Stimulated activated CD4-positive, alpha-beta T cell treated with anti-CD3 and anti-CD28 coated beads, Interleukin-1b, Interleukin-23, amount 100 ng/mL, for 4 hours (primary cell): ENCODE data around the gene AUTS2.
"Not testable (repeated sequence)": the region's sequence is repeated elsewhere in the genome, so short reads cannot be mapped to it uniquely, and the experiment has no call there.

Source experiments
- DNase-seq, 2 donors: peaks; one replicate each; pipeline ENCODE4 v3.0.0-alpha.2; 2020; ENCODE audit warnings: low read depth in 2 of 2

Gene AUTS2

DNA sequence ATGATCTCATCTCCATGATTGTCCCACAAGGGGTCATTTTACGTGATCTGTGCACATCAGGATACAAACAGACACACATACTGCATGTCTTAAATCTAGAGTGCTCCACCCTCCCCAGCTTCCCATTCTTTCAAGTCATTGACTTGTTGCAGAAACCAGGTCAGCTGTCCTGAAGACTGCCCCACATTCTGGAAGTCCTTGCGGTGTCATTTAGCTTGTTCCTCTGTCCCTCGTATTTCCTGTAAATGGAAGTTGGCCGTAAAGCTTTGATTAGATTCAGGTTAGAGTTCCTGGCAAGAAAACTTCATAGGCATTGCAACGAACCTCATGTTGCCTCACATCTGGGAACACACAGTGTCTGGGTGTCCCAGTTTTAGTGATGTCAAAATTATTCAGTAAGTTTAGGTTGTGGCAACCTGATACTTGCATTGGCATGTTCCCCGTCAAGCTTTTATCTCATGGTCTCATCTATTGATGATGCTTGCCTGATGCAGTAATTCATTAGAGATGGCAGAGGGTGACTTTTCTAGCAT, 1116.3 kb downstream of the AUTS2 start:
- no peak for DNase-seq

DNA sequence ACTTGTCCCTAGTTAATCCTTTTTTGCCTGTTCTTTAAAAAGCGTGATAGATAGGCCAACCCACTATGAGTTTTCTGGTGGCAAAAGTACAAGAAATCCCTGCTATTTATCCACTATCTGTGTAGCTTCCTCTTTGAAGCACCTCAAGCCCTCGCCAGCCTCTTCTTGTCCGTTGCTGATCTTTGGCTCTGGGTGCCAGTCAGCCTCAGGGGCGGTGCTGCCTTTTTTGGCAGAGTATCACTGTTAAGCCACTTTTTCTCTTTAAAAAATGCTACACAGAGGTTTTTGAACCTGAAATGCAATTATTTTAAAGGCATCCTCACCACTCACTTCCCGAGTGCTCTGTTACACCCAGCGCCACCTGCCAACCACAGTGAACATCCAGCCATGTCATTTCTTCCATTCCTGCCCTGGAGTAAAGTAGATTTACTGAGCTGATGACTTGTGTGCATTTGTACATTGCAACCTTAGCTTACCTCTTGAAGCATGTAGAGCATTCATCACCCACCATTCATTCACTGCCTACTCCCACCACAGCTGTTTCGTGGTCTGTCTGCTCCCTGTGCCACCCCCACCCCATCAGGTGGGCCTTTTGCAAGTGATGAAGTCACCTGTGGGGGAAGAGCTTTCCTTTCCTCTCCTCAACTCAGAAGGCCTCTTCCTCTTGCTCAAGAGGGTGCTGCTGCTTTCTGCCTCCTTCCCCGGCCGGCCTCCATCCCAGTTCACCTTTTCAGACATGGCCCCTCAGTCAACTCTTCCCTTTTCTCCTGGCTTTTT, 1119.5 kb downstream of the AUTS2 start:
- DNase-seq, result no peak

DNA sequence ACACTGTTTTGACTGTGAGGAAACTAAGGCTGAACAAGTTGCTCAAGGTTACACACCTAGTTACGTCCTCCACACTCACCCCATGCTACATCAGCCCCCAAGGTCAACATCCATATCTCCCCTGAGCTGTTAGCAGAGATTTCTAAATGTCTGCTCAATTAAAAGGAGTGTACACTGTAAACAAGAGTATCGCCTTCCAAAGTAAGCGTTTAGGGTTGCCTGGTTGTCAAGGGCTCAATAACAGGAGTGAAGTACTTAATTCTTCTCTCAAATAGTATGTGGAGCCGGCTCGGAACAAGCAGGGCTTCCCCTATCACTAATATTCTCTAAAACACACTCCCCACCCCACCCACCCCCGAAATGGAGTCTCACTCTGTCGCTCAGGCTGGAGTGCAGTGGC, 1120.8 kb downstream of the AUTS2 start:
- DNase-seq, result no peak

DNA sequence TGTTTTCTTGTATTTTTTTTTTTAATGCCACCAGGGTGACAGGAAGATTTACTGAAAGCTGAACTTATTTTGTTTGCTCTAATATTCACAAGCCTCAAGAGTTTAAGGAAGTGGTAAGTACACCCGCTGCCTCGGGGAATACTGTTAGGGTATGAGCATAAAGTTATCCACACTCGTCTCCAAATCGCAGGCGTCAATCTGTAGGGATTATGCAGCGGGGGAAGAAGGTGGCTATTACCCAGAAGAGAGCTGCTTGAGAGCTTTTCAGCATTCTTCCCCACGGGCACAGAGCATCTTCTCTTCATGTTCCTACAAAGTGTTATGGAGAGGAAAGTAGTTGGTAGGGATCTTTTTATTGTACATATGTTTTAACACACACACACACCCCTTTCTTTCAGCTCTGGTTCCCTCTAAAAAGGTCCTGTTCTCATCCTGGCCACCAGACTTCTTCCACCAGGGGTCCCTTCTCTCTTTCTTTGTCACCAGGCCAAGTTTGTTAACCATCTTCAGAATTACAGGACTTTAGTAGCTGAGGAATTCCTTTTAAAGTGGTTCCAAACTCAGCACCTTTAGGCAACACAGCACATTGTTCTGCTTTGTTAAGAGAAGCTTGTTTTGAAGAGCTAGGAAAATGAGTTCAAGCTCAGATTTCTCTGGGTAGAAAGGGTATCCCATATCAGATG, 1122.1 kb downstream of the AUTS2 start:
- no peak for DNase-seq

DNA sequence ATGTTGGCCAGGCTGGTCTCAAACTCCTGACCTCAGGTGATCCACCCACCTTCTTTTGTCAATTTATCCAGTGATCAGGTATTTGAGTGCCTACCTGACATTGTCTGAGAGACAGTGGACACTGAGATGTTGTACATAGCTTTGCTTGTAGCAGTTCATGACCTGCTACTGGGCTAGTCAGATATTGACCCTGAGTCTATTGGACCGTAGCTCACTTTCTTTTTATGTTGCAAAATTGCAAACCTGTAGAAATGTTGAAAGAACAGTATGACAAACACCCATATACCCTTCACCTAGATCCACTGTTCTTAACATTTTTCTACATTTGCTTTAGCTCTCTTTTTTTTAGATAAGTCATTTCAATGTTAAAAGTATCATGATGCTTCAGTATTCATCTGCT, 1123.2 kb downstream of the AUTS2 start:
- no peak for DNase-seq

DNA sequence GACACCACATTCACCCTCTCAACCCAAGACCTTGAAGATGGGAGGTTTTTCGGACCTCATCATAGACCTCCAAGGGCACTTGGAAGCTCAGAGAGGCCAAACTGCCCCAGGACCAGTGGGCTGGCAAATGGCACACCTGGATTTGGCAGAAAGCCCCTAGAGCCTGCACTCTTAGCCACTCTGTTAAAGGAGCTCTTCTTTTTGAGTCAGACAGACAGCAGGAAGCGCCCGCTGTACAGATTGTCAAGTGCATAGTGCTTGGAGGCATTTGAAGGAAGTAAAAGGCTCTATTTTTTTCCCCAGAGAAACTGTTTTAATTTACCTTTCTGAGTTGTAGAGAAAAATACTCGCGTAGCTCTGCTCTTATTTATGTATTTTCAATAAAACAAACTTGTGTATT, 1125.1 kb downstream of the AUTS2 start:
- DNase-seq, result no peak

DNA sequence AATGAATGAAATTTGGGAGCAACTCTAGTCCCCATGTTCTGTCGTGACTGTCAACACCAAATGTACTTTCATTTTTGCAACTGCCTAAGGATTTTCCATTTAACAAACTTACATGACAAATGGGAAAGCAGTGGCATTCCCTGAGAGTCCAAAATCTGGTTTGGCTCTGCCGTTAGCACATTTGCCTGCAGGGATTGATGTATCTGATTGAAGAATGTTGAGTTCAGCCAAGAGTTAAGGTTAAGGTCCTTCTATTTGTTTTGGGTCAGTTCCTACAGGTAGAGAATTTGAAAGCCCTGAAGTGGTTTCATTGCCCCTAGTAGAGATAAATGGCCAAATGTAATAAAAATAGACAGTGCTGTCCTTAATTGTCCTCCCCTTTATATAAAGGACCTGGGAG, 1127.2 kb downstream of the AUTS2 start:
- DNase-seq, result no peak

DNA sequence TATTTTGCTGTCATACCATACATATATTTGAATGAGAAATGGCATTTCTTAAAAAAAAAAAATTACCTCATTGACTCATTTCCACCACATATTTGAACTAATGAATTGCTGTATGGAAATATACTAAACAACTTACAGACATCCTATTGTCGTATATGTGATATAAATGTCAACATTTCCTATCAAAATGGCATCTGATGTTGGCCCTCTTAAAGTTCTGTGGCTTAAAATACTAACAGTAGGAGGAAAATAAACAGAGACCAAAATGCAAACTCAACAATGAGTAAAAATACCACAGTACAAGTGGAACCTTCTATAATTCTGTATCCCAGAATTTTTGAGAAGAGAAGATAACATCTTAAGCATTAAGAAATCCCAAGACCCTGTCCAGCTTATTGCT, 1128.0 kb downstream of the AUTS2 start:
- no peak for DNase-seq

DNA sequence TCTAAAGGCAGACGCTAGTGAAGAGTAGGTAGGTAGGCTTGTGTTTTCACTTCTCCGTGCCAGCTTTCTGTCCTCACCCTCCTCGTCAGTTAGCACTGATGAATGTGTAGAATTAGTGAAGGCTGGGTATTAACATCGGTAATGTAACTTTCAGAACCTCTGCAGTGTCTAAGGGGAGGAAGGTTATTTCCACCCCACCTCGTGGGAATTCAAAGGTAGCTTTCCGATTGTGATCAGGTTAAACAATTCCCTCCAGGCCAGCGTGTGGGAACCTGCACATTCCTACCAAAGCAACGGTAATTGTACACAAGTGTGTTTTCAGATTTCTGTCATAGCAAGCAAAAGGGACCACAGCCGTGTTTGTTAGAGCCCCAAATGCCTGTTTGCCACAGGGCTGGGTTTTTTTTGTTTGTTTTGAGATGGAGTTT, 1128.7 kb downstream of the AUTS2 start:
- no peak for DNase-seq

DNA sequence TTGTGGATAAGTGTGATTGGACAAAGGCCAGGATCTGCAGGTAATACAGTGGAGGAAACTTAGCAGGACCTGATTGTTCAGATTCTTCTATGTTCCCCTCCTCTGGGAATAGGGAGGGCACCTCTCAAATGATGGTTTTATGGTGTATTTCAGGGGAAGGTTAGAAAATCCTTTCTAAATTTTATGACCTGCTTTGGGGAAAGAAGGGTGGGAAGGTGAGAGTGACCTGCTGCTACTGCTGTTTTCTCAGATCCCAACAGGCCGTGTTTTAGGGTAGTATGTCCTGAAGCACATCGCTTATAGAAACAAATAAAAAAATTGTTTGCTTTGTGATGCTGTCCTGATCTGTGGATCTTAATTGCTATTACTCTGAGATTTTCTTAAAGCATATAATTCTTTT, 1129.6 kb downstream of the AUTS2 start:
- no peak for DNase-seq

DNA sequence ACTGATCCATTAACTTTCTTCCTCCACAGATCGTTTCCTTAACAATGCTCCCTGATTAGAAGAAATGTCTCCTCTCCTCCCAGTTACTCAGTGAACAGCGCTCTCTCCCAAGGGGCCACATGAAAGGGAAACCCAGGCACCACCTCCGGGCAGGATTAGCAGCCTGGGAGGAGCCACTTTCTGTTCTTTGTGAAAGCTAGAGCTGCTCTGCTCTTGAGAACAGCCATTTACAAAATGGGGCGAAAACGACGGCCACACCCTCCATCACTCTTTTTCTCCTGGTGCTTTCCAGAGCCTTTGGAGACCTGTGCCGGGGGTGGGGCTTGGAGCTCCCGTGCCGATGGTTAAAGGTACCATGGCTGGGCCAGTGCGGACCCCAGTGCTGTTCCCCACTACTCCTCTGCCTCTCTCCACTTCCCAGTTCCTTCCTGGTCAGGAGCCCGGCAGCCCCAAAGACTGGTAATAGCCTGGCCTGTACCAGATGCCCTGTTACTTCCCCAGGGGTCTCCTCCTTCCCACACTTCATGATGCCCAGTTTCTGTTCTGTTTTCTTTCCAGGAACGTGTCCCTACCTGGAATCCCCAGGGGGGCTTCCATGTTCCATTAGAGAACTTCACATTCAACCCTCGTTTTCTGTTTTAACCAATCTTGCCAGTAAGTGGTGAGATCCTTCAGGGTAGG, 1130.7 kb downstream of the AUTS2 start:
- no peak for DNase-seq

DNA sequence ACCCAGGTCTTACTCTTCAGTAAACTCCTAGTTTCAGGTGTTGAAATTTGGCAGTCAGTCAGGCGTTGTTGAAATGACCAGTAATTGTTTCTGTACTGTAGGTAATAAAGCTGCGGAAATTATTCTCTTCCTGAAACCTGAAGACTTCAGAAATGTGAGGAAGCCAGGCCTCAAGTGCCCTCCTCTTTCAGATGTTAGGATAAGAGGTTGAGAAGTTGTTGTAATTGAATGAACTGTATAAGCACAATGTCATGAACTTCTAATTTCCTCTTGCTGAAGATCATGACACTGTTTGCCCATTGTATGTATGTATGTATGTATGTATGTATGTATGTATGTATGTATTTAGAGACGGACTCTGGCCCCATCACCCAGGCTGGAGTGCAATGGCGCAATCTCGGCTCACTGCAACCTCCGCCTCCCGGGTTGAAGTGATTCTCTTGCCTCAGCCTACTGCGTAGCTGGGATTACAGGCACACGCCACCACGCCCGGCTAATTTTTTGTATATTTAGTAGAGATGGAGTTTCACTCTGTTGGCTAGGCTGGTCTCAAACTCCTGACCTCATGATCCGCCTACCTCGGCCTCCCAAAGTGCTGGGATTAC, 1131.4 kb downstream of the AUTS2 start:
- not testable (repeated sequence) for DNase-seq

DNA sequence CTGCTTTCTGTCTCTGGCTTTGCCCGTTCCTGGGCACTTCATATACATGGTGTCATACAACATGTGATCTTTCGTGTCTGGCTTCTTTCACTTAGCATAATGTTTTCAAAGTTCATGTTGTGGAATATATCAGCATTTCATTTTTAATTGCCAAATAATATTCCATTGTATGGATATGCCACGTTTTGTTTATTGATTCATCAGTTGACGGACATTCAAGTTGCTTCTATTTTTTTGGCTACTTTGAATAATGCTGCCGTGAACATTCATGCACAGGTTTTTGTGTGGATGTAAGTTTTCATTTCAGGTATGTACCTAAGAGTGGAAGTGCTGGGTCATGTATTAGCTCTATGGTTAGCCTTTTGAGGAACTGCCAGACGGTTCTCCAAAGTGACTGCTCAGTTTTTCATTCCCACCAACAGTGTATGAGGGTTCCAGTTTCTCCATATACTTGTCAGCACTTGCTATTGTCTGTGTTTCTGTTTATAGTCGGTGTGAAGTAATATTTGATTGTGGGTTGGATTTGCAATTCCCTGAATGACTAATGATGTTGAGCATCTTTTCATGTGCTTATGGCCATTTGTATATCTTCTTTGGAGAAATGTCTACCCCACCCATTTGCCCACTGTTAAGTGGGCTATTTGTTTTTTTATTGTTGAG, 1132.3 kb downstream of the AUTS2 start:
- no peak for DNase-seq

DNA sequence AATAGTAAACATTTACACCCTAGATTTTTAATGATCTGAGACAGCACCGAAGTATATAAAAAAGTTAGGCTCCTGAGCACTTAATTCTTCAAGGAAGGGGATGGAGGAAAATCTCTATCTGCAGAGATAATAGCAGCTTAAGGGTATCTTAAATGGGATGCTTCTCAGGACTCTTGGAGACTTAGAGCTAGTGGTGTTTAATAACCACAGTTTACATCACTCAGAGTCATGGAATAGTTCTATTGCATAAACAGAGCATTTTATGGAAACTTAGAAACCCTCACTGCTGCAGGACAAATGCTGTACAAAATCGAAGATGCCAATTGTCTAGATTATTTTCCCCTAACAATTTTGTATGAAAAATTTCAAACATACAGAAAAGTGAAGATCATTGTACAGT, 1134.8 kb downstream of the AUTS2 start:
- DNase-seq, result no peak

DNA sequence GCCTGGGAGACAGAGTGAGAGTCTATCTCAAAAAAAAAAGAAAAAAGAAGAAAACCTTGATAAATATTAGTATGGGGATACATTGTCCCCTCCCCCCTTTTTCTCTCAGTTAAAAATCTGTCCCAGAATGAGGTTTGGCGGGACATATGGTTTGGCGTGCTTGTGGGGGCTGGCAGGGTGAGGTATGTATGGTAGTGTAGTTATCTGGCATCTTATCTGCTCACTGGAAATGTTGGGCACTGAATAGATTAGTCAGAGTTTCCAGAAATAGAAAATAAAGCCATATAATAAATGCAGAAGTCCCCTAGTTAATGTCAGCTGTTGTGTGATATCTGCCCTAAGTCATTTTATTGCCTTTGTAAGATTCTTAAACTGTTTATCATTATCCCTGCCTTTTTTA, 1136.1 kb downstream of the AUTS2 start:
- no peak for DNase-seq

DNA sequence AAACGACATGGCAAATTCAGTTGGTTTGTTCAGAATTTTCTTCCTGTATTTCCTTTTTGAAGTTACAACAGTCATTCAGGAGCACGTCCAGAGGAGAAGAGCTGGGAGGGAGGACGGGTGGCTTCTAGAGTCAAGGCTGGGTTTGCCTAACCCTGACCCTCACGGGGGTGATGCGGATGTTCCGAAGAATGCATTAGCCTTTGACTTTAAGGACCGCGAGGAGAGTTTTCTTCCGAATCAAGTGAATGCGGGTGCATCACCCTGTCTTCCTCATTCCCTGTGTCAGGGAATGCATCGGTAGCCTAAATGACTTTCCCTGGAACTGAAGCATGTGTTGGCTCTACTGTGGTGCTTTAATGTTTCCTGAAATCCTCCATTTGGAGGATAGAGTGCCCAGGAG, 1137.0 kb downstream of the AUTS2 start:
- DNase-seq, result no peak

DNA sequence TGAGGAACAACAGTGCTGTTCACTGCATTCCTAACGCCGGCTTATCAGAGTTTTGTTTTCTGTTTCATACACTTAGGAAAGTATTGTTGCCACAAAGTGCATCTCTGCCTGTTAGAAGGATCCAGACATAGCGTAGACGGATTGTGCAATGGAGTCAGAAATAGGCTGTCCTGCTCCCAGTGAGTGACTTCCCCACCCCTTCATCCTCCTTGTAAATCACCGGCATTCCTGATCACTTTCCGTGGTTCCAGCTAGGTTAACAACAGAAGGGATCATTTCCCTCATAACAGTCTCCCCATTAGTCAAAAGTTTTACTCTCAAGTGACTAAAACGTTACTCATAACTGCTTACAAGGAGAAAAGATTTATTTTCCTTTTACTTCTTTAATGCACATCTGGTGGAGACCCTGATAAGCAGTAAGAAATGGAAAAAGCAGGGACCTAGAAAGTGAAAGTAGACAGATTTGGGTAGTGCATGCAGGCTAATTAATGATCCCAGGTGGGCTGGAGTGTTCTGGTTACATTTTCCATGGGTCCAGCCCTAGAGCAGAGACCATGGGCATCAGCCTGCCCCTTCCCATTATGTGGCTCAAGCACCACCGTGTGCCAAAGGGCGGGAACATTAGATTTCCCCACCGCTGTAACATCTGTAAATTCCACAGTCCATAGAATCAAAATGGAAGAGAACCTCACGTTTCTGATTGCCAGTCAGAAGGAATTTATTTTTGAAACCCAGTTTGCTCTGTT, 1138.6 kb downstream of the AUTS2 start:
- no peak for DNase-seq

DNA sequence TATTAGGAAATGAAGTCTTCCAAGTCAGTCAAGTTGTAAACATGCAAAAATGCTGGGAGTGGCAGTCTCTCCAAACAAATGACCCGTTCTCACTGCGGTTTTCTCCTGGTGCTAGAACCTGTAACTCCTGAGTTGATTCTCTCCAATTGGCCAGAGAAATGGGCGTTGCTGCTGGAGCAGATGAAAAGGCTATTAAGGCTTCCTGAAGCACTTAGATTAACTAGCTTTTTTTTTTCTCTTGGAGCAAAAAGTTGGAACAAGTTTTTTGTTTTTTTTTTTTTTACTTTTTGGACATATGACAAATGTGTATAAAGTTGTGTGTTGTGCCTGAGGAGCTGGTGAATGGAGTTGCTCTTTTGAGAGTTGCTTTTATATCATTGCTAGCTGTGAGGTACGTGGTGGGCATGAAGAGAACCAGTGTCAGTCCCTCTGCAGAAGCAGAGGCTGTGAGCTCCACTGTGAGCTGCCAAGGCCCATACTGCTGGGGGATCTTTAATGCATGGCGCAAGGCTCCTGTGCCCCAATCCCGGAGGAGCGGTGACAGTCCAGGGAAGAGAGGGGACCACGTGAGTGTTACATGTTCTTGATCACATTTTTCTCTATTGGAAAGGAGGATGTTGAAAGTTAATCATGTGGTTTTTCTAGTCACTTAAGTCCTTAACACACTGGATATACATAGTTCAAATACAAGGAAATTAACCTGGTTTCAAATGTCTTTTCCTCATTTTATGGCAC, 1140.0 kb downstream of the AUTS2 start:
- no peak for DNase-seq

DNA sequence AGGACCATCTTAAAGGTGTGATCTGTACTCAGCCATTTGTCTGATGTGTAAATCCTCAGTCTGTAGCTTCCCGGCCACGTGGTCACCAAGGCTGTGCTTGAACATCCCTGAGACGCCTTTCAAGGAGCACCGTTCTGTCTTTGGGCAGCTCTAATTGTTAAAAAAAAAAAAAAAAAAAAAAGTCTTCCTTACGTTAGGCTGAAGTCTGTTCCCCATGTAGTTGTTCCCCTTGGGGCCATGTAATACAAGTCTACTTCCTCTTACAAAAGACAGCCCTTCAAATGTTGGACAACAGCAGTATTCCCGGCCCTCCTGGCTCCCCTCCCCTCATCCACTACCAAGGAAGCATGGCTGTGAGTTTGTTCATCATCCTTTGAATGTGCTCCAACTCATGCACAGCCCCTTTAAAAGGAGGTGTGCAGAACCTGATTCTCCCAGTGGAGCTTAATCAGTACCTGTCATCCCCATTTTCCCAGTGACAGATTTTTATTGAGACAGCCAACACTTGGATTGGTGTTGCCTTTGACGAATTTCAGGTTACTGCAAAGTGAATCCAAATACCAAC, 1141.5 kb downstream of the AUTS2 start:
- no peak for DNase-seq

DNA sequence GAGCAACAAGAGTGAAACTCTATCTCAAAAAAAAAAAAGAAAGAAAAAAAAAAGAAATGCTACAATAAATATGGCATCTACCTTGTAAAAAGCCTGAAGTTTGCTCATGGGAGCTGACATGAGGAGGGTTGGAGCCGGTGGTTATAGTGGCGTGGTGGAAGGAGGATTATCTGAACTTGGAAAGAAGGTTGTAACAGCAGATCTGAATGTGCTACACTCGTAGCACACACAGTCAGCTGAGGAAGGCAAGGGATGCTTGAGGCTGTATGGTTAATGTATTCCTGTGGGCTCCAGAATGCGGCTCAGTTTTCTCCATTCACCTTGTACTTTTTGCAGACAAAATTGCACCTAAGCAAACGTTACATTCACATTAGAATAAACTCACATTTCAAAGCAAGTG, 1143.4 kb downstream of the AUTS2 start:
- DNase-seq, result no peak
